ENCODE data around the gene RBM18. TPM values are rescaled to one million over a fixed set of nuclear protein-coding genes. Genes with fewer than 3 reads are reported as not detected.

The RBM18 gene
- total RNA-seq, 1 experiment from 2014 or later = 5.6 TPM

GRCh38 chr9:122221183-122221811, 43.3 kb downstream of the RBM18 start:
- peaks cover 99% of the 10 kb centered on the region for H3K27me3 ChIP-seq (ENCODE audit: control insufficient read depth, insufficient read depth, low read length)
- peak overlapping the region; percentile 33 for H3K4me3 ChIP-seq (ENCODE audit: insufficient read depth, low read depth, low read length)
- no peaks in the 10 kb centered on the region for H3K36me3 ChIP-seq (replicated peaks; ENCODE audit: control insufficient read depth, insufficient read depth, low read length)
- DNase-seq = peak; percentile 90

GRCh38 chr9:122220673-122221182, 43.9 kb downstream of the RBM18 start:
- Histone ChIP-seq H3K27me3 (ENCODE audit: control insufficient read depth, insufficient read depth, low read length) (peaks cover 99% of the 10 kb centered on the region), H3K4me3 (ENCODE audit: insufficient read depth, low read depth, low read length) (peak overlapping the region; percentile 33)
- DNase-seq = no peak

GRCh38 chr9:122219856-122220672, 44.6 kb downstream of the RBM18 start:
- peak overlapping the region; percentile 35 for H3K4me3 ChIP-seq (ENCODE audit: insufficient read depth, low read depth, low read length)
- peak; percentile 61 for DNase-seq

More at GRCh38 chr9:122220673-122221182, 43.9 kb downstream of the RBM18 start:
- no peaks in the 10 kb centered on the region for H3K36me3 ChIP-seq (replicated peaks; ENCODE audit: control insufficient read depth, insufficient read depth, low read length)

GRCh38 chr9:122218935-122219855, 45.4 kb downstream of the RBM18 start:
- Histone ChIP-seq H3K36me3 (replicated peaks; ENCODE audit: control insufficient read depth, insufficient read depth, low read length) (no peaks in the 10 kb centered on the region), H3K27me3 (ENCODE audit: control insufficient read depth, insufficient read depth, low read length) (peaks cover 99% of the 10 kb centered on the region), H3K4me3 (ENCODE audit: insufficient read depth, low read depth, low read length) (peak overlapping the region; percentile 35)
- peak; percentile 79 for DNase-seq

More at GRCh38 chr9:122219856-122220672, 44.6 kb downstream of the RBM18 start:
- no peaks in the 10 kb centered on the region for H3K36me3 ChIP-seq (replicated peaks; ENCODE audit: control insufficient read depth, insufficient read depth, low read length)
- peaks cover 99% of the 10 kb centered on the region for H3K27me3 ChIP-seq (ENCODE audit: control insufficient read depth, insufficient read depth, low read length)

- H3K4me3 ChIP-seq (ENCODE audit: insufficient read depth, low read depth, low read length) = 0 out of 2 replicates have a peak overlapping the region, but pooled peaks have one; percentile 35
- peaks cover 95% of the 10 kb centered on the region for H3K27me3 ChIP-seq (ENCODE audit: control insufficient read depth, insufficient read depth, low read length)
- H3K36me3 ChIP-seq (replicated peaks; ENCODE audit: control insufficient read depth, insufficient read depth, low read length) = no peaks in the 10 kb centered on the region
- DNase-seq = peak; percentile 53
These were observed 46.3 kb downstream of the RBM18 start for GRCh38 chr9:122218071-122218934.

GRCh38 chr9:122217640-122218039, 47.0 kb downstream of the RBM18 start:
- Histone ChIP-seq H3K27me3 (ENCODE audit: control insufficient read depth, insufficient read depth, low read length) (peaks cover 95% of the 10 kb centered on the region), H3K4me3 (ENCODE audit: insufficient read depth, low read depth, low read length) (no peak overlapping the region), H3K36me3 (replicated peaks; ENCODE audit: control insufficient read depth, insufficient read depth, low read length) (no peaks in the 10 kb centered on the region)
- DNase-seq = no peak

GRCh38 chr9:122216798-122217418, 47.7 kb downstream of the RBM18 start:
- DNase-seq = peak; percentile 72
- peak overlapping the region; percentile 30; the same call in 1 of the 2 replicates for H3K4me3 ChIP-seq (ENCODE audit: insufficient read depth, low read depth, low read length)
- peaks cover 95% of the 10 kb centered on the region for H3K27me3 ChIP-seq (ENCODE audit: control insufficient read depth, insufficient read depth, low read length)
- H3K36me3 ChIP-seq (replicated peaks; ENCODE audit: control insufficient read depth, insufficient read depth, low read length) = no peaks in the 10 kb centered on the region

- peak; percentile 54 for DNase-seq
- Histone ChIP-seq H3K36me3 (replicated peaks; ENCODE audit: control insufficient read depth, insufficient read depth, low read length) (no peaks in the 10 kb centered on the region), H3K27me3 (ENCODE audit: control insufficient read depth, insufficient read depth, low read length) (peaks cover 89% of the 10 kb centered on the region), H3K4me3 (ENCODE audit: insufficient read depth, low read depth, low read length) (no peak overlapping the region)
These were observed 48.4 kb downstream of the RBM18 start for GRCh38 chr9:122216138-122216797.

- no peak for DNase-seq
These were observed 49.0 kb downstream of the RBM18 start for GRCh38 chr9:122215663-122216062.

GRCh38 chr9:122214507-122214906, 50.1 kb downstream of the RBM18 start:
- Histone ChIP-seq H3K27me3 (ENCODE audit: control insufficient read depth, insufficient read depth, low read length) (peaks cover 72% of the 10 kb centered on the region), H3K36me3 (replicated peaks; ENCODE audit: control insufficient read depth, insufficient read depth, low read length) (no peaks in the 10 kb centered on the region), H3K4me3 (ENCODE audit: insufficient read depth, low read depth, low read length) (peak overlapping the region; percentile 53)
- DNase-seq = no peak

More at GRCh38 chr9:122215663-122216062, 49.0 kb downstream of the RBM18 start:
- Histone ChIP-seq H3K36me3 (replicated peaks; ENCODE audit: control insufficient read depth, insufficient read depth, low read length) (no peaks in the 10 kb centered on the region), H3K27me3 (ENCODE audit: control insufficient read depth, insufficient read depth, low read length) (peaks cover 83% of the 10 kb centered on the region), H3K4me3 (ENCODE audit: insufficient read depth, low read depth, low read length) (no peak overlapping the region)

- Histone ChIP-seq H3K4me3 (ENCODE audit: insufficient read depth, low read depth, low read length) (peak overlapping the region; percentile 53), H3K36me3 (replicated peaks; ENCODE audit: control insufficient read depth, insufficient read depth, low read length) (no peaks in the 10 kb centered on the region), H3K27me3 (ENCODE audit: control insufficient read depth, insufficient read depth, low read length) (peaks cover 65% of the 10 kb centered on the region)
- DNase-seq = peak; percentile 100
These were observed 50.8 kb downstream of the RBM18 start for GRCh38 chr9:122213589-122214413.

GRCh38 chr9:122213102-122213588, 51.5 kb downstream of the RBM18 start:
- Histone ChIP-seq H3K27me3 (ENCODE audit: control insufficient read depth, insufficient read depth, low read length) (peaks cover 58% of the 10 kb centered on the region), H3K36me3 (replicated peaks; ENCODE audit: control insufficient read depth, insufficient read depth, low read length) (no peaks in the 10 kb centered on the region), H3K4me3 (ENCODE audit: insufficient read depth, low read depth, low read length) (peak overlapping the region; percentile 52)
- no peak for DNase-seq

Data from H7 (cell line).